ENCODE measurements around the gene SMIM10.
A peak's percentile ranks its signal among the peaks of the same experiment; 100 is the strongest.
"Not testable (repeated sequence)": the region's sequence is repeated elsewhere in the genome, so short reads cannot be mapped to it uniquely, and the experiment has no call there.

SMIM10 gene

DNA sequence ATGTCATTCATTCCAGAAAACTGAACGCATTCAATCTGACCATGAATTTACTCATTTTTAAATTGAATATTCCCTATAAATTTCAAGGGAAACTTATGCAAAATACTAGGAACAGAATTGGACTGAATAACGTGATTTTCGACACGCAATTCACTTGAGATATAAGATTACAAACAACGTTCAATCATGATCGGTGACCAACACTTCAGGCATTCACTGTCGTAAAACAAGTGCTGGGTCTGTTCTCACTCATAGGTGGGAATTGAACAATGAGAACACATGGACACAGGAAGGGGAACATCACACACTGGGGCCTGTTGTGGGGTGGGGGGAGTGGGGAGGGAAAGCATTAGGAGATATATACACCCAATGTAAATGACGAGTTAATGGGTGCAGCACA, 29.1 kb downstream of the SMIM10 start:
- not testable (repeated sequence) for H4K12ac ChIP-seq (ENCODE audit: low read depth, low read length); H3K27me3 ChIP-seq (ENCODE audit: insufficient read depth, low read length); H4K8ac ChIP-seq (ENCODE audit: low read depth, low read length); H3K79me2 ChIP-seq (ENCODE audit: control insufficient read depth, insufficient read depth, low read length, poor library complexity); H2AFZ ChIP-seq (ENCODE audit: insufficient read depth, low read length, poor library complexity); H2BK12ac ChIP-seq (ENCODE audit: low read length); H2BK120ac ChIP-seq (ENCODE audit: insufficient read depth, low read length, poor library complexity); H3K18ac ChIP-seq (ENCODE audit: low read length); H3K36me3 ChIP-seq (ENCODE audit: control insufficient read depth in 1 of 2, insufficient read depth in 2 of 2, low read length in 2 of 2); H3K9ac ChIP-seq (ENCODE audit: low read length); H3K27ac ChIP-seq (ENCODE audit: low read depth, low read length); H3K4ac ChIP-seq (ENCODE audit: low read depth, low read length); H3K4me3 ChIP-seq (ENCODE audit: low read depth, low read length); H2AK5ac ChIP-seq (ENCODE audit: low read length); H3K79me1 ChIP-seq (ENCODE audit: low read length); H3K4me1 ChIP-seq (ENCODE audit: control insufficient read depth in 1 of 2, insufficient read depth in 2 of 2, low read length in 2 of 2); H3K9me3 ChIP-seq (ENCODE audit: insufficient read depth, low read depth, low read length); H2BK5ac ChIP-seq (ENCODE audit: low read depth, low read length, poor library complexity); H4K91ac ChIP-seq (ENCODE audit: low read depth, low read length); H3K14ac ChIP-seq (ENCODE audit: low read length); DNase-seq; H3K23ac ChIP-seq (ENCODE audit: low read length); H3K4me2 ChIP-seq (ENCODE audit: low read length)
- no CpG with 5 or more reads among the region's 8 CpGs for WGBS (ENCODE audit: extremely low coverage, insufficient coverage, insufficient read length)

DNA sequence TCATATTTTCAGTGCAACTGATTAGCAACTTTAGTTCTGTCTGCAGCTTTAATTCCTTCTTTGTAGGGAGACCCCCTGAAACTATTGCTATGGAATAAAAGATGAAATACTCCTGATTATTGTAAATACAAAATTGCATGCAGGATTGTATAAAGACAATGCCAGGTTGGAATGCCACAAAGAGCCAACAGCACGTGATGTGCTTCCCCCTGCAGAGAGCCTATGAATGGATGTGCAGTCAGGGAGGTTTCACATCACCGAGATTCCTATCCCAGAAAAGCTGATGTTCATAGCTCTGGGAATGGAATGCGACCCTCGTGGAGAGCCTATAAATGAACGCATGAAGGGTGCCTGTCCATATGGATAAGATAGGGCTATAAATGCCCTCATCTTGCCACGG, 33.0 kb downstream of the SMIM10 start:
- not testable (repeated sequence) for H3K79me1 ChIP-seq (ENCODE audit: low read length); H3K18ac ChIP-seq (ENCODE audit: low read length); H3K36me3 ChIP-seq (ENCODE audit: control insufficient read depth in 1 of 2, insufficient read depth in 2 of 2, low read length in 2 of 2); H3K4me3 ChIP-seq (ENCODE audit: low read depth, low read length); H3K9ac ChIP-seq (ENCODE audit: low read length); H4K8ac ChIP-seq (ENCODE audit: low read depth, low read length); H3K27me3 ChIP-seq (ENCODE audit: insufficient read depth, low read length); H3K4me1 ChIP-seq (ENCODE audit: control insufficient read depth in 1 of 2, insufficient read depth in 2 of 2, low read length in 2 of 2); H3K79me2 ChIP-seq (ENCODE audit: control insufficient read depth, insufficient read depth, low read length, poor library complexity); H2AFZ ChIP-seq (ENCODE audit: insufficient read depth, low read length, poor library complexity); H3K9me3 ChIP-seq (ENCODE audit: insufficient read depth, low read depth, low read length); H3K23ac ChIP-seq (ENCODE audit: low read length); H2BK12ac ChIP-seq (ENCODE audit: low read length); H4K12ac ChIP-seq (ENCODE audit: low read depth, low read length); H2BK5ac ChIP-seq (ENCODE audit: low read depth, low read length, poor library complexity); DNase-seq; H2BK120ac ChIP-seq (ENCODE audit: insufficient read depth, low read length, poor library complexity); H2AK5ac ChIP-seq (ENCODE audit: low read length); H3K14ac ChIP-seq (ENCODE audit: low read length); H3K4ac ChIP-seq (ENCODE audit: low read depth, low read length); H3K27ac ChIP-seq (ENCODE audit: low read depth, low read length); H4K91ac ChIP-seq (ENCODE audit: low read depth, low read length)
- no CpG with 5 or more reads among the region's 6 CpGs for WGBS (ENCODE audit: extremely low coverage, insufficient coverage, insufficient read length)
- peak overlapping the region; percentile 39 for H3K4me2 ChIP-seq (ENCODE audit: low read length)

DNA sequence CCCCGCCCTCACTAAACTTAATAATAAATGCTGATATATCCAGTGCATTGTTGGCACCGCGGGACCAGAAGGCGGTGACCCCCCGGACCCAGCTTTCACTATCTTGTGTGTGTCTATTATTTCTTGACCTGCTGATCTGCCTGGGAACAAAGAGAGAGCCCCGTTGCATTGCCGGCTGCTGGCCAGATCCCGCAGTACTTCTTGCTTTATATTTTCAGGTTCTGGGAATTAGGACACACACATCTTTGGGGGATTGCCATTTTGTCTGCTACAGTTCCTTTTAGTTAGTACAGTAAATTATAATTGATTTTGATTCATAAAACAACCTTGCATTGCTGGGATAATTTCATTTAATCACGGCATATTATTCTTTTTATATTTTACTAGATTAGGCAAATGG, 33.7 kb downstream of the SMIM10 start:
- Histone ChIP-seq H3K27ac (ENCODE audit: low read depth, low read length) (no peak overlapping the region), H3K36me3 (ENCODE audit: control insufficient read depth in 1 of 2, insufficient read depth in 2 of 2, low read length in 2 of 2) (no peaks in the 10 kb centered on the region), H3K4ac (ENCODE audit: low read depth, low read length) (no peak overlapping the region), H3K4me1 (ENCODE audit: control insufficient read depth in 1 of 2, insufficient read depth in 2 of 2, low read length in 2 of 2) (peaks cover 0 to 2% of the 10 kb centered on the region in 2 experiments), H3K4me3 (ENCODE audit: low read depth, low read length) (no peak overlapping the region), H4K91ac (ENCODE audit: low read depth, low read length) (no peak overlapping the region), H2AK5ac (ENCODE audit: low read length) (no peak overlapping the region), H3K27me3 (ENCODE audit: insufficient read depth, low read length) (no peaks in the 10 kb centered on the region), H4K12ac (ENCODE audit: low read depth, low read length) (no peak overlapping the region), H3K23ac (ENCODE audit: low read length) (no peak overlapping the region), H3K18ac (ENCODE audit: low read length) (no peak overlapping the region), H3K9me3 (ENCODE audit: insufficient read depth, low read depth, low read length) (no peaks in the 10 kb centered on the region), H3K4me2 (ENCODE audit: low read length) (no peak overlapping the region), H2BK120ac (ENCODE audit: insufficient read depth, low read length, poor library complexity) (no peak overlapping the region), H4K8ac (ENCODE audit: low read depth, low read length) (no peak overlapping the region), H3K79me1 (ENCODE audit: low read length) (peaks cover 5% of the 10 kb centered on the region), H3K14ac (ENCODE audit: low read length) (no peak overlapping the region), H2BK5ac (ENCODE audit: low read depth, low read length, poor library complexity) (no peak overlapping the region), H3K79me2 (ENCODE audit: control insufficient read depth, insufficient read depth, low read length, poor library complexity) (no peaks in the 10 kb centered on the region), H2BK12ac (ENCODE audit: low read length) (no peak overlapping the region), H2AFZ (ENCODE audit: insufficient read depth, low read length, poor library complexity) (no peak overlapping the region), H3K9ac (ENCODE audit: low read length) (no peak overlapping the region)
- WGBS (ENCODE audit: extremely low coverage, insufficient coverage, insufficient read length), result no CpG with 5 or more reads among the region's 9 CpGs
- no peak for DNase-seq

DNA sequence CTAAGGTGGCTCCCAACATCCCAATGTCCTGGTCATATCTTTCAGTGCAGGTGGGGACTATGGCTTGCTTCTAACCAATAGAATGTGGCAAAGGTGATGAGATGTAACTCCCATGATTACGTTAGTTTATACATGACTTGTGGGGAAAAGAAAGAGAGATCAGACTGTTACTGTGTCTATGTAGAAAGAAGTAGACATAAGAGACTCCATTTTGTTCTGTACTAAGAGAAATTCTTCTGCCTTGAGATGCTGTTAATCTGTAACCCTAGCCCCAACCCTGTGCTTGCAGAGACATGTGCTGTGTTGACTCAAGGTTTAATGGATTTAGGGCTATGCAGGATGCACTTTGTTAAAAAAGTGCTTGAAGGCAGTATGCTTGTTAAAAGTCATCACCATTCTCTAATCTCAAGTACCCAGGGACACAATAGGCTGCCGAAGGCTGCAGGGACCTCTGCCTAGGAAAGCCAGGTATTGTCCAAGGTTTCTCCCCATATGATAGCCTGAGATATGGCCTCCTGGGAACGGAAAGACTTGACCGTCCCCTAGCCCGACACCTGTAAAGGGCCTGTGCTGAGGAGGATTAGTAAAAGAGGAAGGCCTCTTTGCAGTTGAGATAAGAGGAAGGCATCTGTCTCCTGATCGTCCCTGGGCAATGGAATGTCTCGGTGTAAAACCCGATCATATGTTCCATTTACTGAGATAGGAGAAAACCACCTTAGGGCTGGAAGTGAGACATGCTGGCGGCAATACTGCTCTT, 39.6 kb downstream of the SMIM10 start:
- H3K27me3 ChIP-seq (ENCODE audit: insufficient read depth, low read length); H3K14ac ChIP-seq (ENCODE audit: low read length); H3K9me3 ChIP-seq (ENCODE audit: insufficient read depth, low read depth, low read length); H2AK5ac ChIP-seq (ENCODE audit: low read length); H3K4me2 ChIP-seq (ENCODE audit: low read length); H4K8ac ChIP-seq (ENCODE audit: low read depth, low read length); H3K4me1 ChIP-seq (ENCODE audit: control insufficient read depth in 1 of 2, insufficient read depth in 2 of 2, low read length in 2 of 2); H3K27ac ChIP-seq (ENCODE audit: low read depth, low read length); H4K12ac ChIP-seq (ENCODE audit: low read depth, low read length); H2AFZ ChIP-seq (ENCODE audit: insufficient read depth, low read length, poor library complexity); H3K9ac ChIP-seq (ENCODE audit: low read length); H2BK12ac ChIP-seq (ENCODE audit: low read length); H3K79me1 ChIP-seq (ENCODE audit: low read length); H3K4me3 ChIP-seq (ENCODE audit: low read depth, low read length); H4K91ac ChIP-seq (ENCODE audit: low read depth, low read length); H3K36me3 ChIP-seq (ENCODE audit: control insufficient read depth in 1 of 2, insufficient read depth in 2 of 2, low read length in 2 of 2); H3K23ac ChIP-seq (ENCODE audit: low read length); H3K18ac ChIP-seq (ENCODE audit: low read length); H2BK120ac ChIP-seq (ENCODE audit: insufficient read depth, low read length, poor library complexity); H2BK5ac ChIP-seq (ENCODE audit: low read depth, low read length, poor library complexity); H3K4ac ChIP-seq (ENCODE audit: low read depth, low read length): not testable (repeated sequence)
- WGBS (ENCODE audit: extremely low coverage, insufficient coverage, insufficient read length), result no CpG with 5 or more reads among the region's 9 CpGs
- DNase-seq, result peak in 1 of 2 donors; percentile 43
- H3K79me2 ChIP-seq (ENCODE audit: control insufficient read depth, insufficient read depth, low read length, poor library complexity), result peaks cover 11% of the 10 kb centered on the region

Data from trophoblast cell (in vitro differentiated cells and primary cell).